DLD1 (cell line): ENCODE results near the gene ALAS1.

Experiments used
- in situ Hi-C: cut with HindIII; loops from 2 replicates; pipeline ENCODE4 v1.10.0; 2017; ENCODE audit warnings: low sequenced_read_pairs

The ALAS1 gene

GRCh38 chr3:52196977-52197376 lies 983 bp upstream of the ALAS1 start:
- in situ Hi-C loops = no loop called here

GRCh38 chr3:52197499-52197841 lies 490 bp upstream of the ALAS1 start:
- in situ Hi-C loops = no loop called here

GRCh38 chr3:52198643-52199608 lies 966 bp downstream of the ALAS1 start:
- in situ Hi-C loops = no loop called here

- in situ Hi-C loops = no loop called here
Observed at GRCh38 chr3:52200981-52201679, 3.2 kb downstream of the ALAS1 start.

- in situ Hi-C loops = no loop called here
Observed at GRCh38 chr3:52202384-52203077, 4.6 kb downstream of the ALAS1 start.

- in situ Hi-C loops = no loop called here
Observed at GRCh38 chr3:52203701-52204100, 5.7 kb downstream of the ALAS1 start.

GRCh38 chr3:52204337-52205073 lies 6.5 kb downstream of the ALAS1 start:
- in situ Hi-C loops = no loop called here

GRCh38 chr3:52205727-52206372 lies 7.9 kb downstream of the ALAS1 start:
- in situ Hi-C loops = no loop called here

- in situ Hi-C loops = no loop called here
Observed at GRCh38 chr3:52208556-52208955, 10.6 kb downstream of the ALAS1 start.

- in situ Hi-C loops = no loop called here
Observed at GRCh38 chr3:52210037-52210436, 12.1 kb downstream of the ALAS1 start.

GRCh38 chr3:52210550-52211046 lies 12.6 kb downstream of the ALAS1 start:
- in situ Hi-C loops = no loop called here

GRCh38 chr3:52211268-52211891 lies 13.4 kb downstream of the ALAS1 start:
- in situ Hi-C loops = no loop called here

GRCh38 chr3:52213005-52213404 lies 15.0 kb downstream of the ALAS1 start:
- in situ Hi-C loops = no loop called here

GRCh38 chr3:52213901-52214300 lies 15.9 kb downstream of the ALAS1 start:
- in situ Hi-C loops = no loop called here

GRCh38 chr3:52215351-52215750 lies 17.4 kb downstream of the ALAS1 start:
- in situ Hi-C loops = no loop called here

GRCh38 chr3:52216585-52217408 lies 18.8 kb downstream of the ALAS1 start:
- in situ Hi-C loops = no loop called here

GRCh38 chr3:52217409-52217805 lies 19.4 kb downstream of the ALAS1 start:
- in situ Hi-C loops = no loop called here

- in situ Hi-C loops = no loop called here
Observed at GRCh38 chr3:52218026-52218425, 20.1 kb downstream of the ALAS1 start.

- in situ Hi-C loops = no loop called here
Observed at GRCh38 chr3:52218454-52218853, 20.5 kb downstream of the ALAS1 start.
